ENCODE results near the gene USP6NL.

Gene USP6NL

DNA sequence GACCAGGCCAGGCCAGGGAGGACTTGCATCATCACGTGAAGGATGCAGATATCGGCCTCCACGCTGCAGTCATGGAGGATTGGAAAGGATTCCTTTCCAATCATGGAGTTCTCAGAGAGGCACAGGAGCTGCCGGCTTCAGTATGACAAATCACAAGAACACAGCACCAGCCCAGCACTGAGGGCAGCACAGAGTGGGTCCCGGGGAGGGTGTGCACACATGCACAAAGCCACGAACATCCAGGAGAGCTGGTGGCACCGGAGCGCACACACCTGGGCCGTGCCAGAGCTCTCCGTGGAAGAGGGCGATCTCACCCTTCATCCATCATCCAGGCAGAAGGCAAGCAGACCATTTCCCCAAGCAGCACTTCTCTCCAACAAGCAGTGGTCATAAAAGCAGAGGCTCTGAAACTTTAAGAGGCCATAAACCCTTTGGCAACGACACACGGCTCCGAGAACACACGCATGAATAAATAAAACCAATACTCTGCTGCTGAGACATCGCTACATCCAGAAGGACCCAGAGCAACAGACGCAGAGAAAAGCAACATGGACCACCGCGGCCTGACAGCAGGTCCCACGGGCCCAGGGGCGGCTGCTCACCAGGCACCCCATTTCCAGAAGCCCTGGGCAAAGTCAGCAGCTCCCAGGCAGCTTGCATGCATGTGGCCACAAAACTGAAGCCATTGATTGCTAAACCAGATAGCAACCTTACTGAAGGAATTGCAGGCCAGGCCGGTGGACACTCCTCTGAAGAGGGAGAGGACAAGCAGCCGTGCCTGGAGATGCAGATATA lies 180.8 kb downstream of the USP6NL start:
- Histone ChIP-seq H3K36me3 (ENCODE audit: insufficient read depth, low read length) (no peaks in the 10 kb centered on the region), H3K9me3 (ENCODE audit: low read depth, low read length) (no peaks in the 10 kb centered on the region), H3K4me3 (no peak overlapping the region), H3K9ac (ENCODE audit: insufficient read length) (no peak overlapping the region), H3K27ac (no peak overlapping the region)
- DNase-seq (ENCODE audit: low read depth, low spot score), result no peak
- TF ChIP-seq FOXP2 (optimal IDR thresholded peaks at IDR 0.05; ENCODE audit: control extremely low read depth, extremely low read length, insufficient read depth) (no peak), POLR2AphosphoS5 (IDR thresholded peaks at IDR 0.05; ENCODE audit: borderline replicate concordance, low read depth, low read length) (no peak), EZH2 (IDR thresholded peaks at IDR 0.05) (no peak)

DNA sequence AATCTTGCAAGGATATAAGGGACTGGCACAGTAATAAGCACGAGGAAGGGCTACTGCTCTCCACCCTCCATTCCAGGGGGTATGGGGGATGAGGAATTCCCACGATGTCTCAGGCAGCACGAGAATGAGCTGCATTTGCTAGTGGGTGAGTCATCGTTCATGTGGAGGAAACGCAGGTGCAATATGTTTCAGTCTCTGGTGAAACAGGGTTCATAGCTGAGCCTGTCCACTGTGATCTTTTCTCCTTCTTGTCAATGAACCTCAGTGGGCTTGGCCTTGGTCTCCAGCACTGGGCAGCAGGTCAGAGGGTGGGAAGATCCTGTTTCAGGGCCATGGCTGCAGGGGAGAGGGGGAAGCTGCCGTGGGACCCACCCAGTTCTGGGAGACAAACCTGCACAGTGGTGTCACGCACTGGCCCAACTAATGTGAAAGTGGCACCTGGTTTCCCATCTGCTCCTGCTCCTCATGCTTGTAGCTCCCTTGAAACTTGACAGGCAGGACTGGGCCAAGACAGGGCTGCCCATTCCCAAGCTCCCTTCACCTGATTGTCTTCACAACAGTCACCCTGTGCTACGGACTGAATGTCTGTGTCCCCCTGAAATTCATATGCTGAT lies 181.9 kb downstream of the USP6NL start:
- no peak overlapping the region for H3K9ac ChIP-seq (ENCODE audit: insufficient read length)
- H3K27ac ChIP-seq, result no peak overlapping the region

DNA sequence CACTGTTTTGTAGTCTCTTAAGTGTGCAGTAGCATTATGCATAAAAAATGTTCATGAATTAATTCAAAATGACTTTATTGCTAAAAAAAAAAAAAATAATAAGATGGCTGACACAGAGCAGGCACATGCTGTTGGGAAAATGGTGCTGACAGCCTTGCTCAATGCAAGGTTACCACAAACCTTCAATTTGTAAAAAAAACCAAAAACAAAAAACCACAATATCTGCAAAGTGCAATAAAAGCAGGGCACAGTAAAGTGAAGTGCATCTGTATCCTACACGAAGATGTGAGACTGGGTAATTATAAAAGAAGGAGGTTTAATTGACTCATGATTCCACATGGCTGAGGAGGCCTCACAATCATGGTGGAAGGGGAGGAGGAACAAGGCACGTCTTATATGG lies 185.8 kb downstream of the USP6NL start:
- H3K27ac ChIP-seq, result no peak overlapping the region
- H3K4me3 ChIP-seq, result no peak overlapping the region
- H3K36me3 ChIP-seq (ENCODE audit: insufficient read depth, low read length), result no peaks in the 10 kb centered on the region
- no peaks in the 10 kb centered on the region for H3K9me3 ChIP-seq (ENCODE audit: low read depth, low read length)
- TF ChIP-seq FOXP2 (optimal IDR thresholded peaks at IDR 0.05; ENCODE audit: control extremely low read depth, extremely low read length, insufficient read depth), result no peak
- no peak for TF ChIP-seq POLR2AphosphoS5 (IDR thresholded peaks at IDR 0.05; ENCODE audit: borderline replicate concordance, low read depth, low read length)
- TF ChIP-seq EZH2 (IDR thresholded peaks at IDR 0.05), result no peak
- no peak for DNase-seq (ENCODE audit: low read depth, low spot score)
- H3K9ac ChIP-seq (ENCODE audit: insufficient read length), result no peak overlapping the region

More for the DNA sequence above, 181.9 kb downstream of the USP6NL start:
- no peak overlapping the region for H3K4me3 ChIP-seq
- no peaks in the 10 kb centered on the region for H3K9me3 ChIP-seq (ENCODE audit: low read depth, low read length)
- TF ChIP-seq EZH2 (IDR thresholded peaks at IDR 0.05), result no peak
- no peak for TF ChIP-seq FOXP2 (optimal IDR thresholded peaks at IDR 0.05; ENCODE audit: control extremely low read depth, extremely low read length, insufficient read depth)
- no peak for TF ChIP-seq POLR2AphosphoS5 (IDR thresholded peaks at IDR 0.05; ENCODE audit: borderline replicate concordance, low read depth, low read length)
- DNase-seq (ENCODE audit: low read depth, low spot score), result no peak
- no peaks in the 10 kb centered on the region for H3K36me3 ChIP-seq (ENCODE audit: insufficient read depth, low read length)

DNA sequence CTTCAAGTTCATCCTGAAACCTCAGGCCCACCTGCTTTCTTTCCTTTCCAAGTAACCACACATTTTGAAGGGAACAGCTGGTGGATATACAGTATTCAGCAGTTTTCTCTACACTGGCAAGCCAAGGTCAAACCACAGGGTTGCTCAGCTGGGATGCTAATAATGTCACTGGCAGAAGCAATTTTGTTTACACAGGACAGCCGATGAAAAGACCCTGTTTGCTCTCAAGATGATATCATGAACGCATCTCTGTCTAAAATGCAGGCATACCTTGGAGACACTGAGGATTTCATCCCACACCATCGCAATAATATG lies 186.2 kb downstream of the USP6NL start:
- H3K9ac ChIP-seq (ENCODE audit: insufficient read length), result no peak overlapping the region
- no peak overlapping the region for H3K27ac ChIP-seq
- DNase-seq (ENCODE audit: low read depth, low spot score), result no peak

GRCh38 chr10:11424456-11425295 lies 186.8 kb downstream of the USP6NL start:
- Histone ChIP-seq H3K9me3 (ENCODE audit: low read depth, low read length) (no peaks in the 10 kb centered on the region), H3K4me3 (no peak overlapping the region), H3K36me3 (ENCODE audit: insufficient read depth, low read length) (no peaks in the 10 kb centered on the region), H3K27ac (no peak overlapping the region), H3K9ac (ENCODE audit: insufficient read length) (no peak overlapping the region)
- TF ChIP-seq EZH2 (IDR thresholded peaks at IDR 0.05) (no peak), FOXP2 (optimal IDR thresholded peaks at IDR 0.05; ENCODE audit: control extremely low read depth, extremely low read length, insufficient read depth) (no peak), POLR2AphosphoS5 (IDR thresholded peaks at IDR 0.05; ENCODE audit: borderline replicate concordance, low read depth, low read length) (no peak)
- DNase-seq (ENCODE audit: low read depth, low spot score), result no peak

More for the DNA sequence above, 186.2 kb downstream of the USP6NL start:
- Histone ChIP-seq H3K9me3 (ENCODE audit: low read depth, low read length) (no peaks in the 10 kb centered on the region), H3K4me3 (no peak overlapping the region), H3K36me3 (ENCODE audit: insufficient read depth, low read length) (no peaks in the 10 kb centered on the region)
- TF ChIP-seq EZH2 (IDR thresholded peaks at IDR 0.05), result no peak
- no peak for TF ChIP-seq FOXP2 (optimal IDR thresholded peaks at IDR 0.05; ENCODE audit: control extremely low read depth, extremely low read length, insufficient read depth)
- no peak for TF ChIP-seq POLR2AphosphoS5 (IDR thresholded peaks at IDR 0.05; ENCODE audit: borderline replicate concordance, low read depth, low read length)

DNA sequence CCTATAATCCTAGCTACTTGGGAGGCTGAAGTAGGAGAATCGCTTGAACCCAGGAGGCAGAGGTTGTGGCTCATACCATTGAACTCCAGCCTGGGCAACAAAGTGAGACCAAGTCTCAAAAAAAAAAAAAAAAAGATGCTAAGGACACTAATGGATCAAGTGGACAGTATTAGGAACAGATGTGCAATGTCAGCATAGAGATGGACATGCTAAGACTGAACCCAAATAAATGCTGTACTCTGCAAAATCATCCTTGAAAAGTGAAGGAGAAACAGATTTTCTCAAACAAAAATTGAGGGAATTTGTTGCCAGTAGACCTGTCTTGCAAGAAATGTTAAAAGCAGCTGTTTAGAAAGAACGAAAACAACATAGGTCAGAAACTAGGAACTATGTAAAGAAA lies 194.5 kb downstream of the USP6NL start:
- DNase-seq (ENCODE audit: low read depth, low spot score), result no peak
- no peak overlapping the region for H3K4me3 ChIP-seq
- TF ChIP-seq FOXP2 (optimal IDR thresholded peaks at IDR 0.05; ENCODE audit: control extremely low read depth, extremely low read length, insufficient read depth), result no peak
- TF ChIP-seq EZH2 (IDR thresholded peaks at IDR 0.05), result no peak
- no peak overlapping the region for H3K9ac ChIP-seq (ENCODE audit: insufficient read length)
- H3K27ac ChIP-seq, result no peak overlapping the region
- no peaks in the 10 kb centered on the region for H3K36me3 ChIP-seq (ENCODE audit: insufficient read depth, low read length)
- H3K9me3 ChIP-seq (ENCODE audit: low read depth, low read length), result no peaks in the 10 kb centered on the region

- no peaks in the 10 kb centered on the region for H3K9me3 ChIP-seq (ENCODE audit: low read depth, low read length)
Measured at GRCh38 chr10:11415095-11415494, 196.4 kb downstream of the USP6NL start.

More at GRCh38 chr10:11415095-11415494, 196.4 kb downstream of the USP6NL start:
- Histone ChIP-seq H3K27ac (no peak overlapping the region), H3K9ac (ENCODE audit: insufficient read length) (no peak overlapping the region), H3K36me3 (ENCODE audit: insufficient read depth, low read length) (no peaks in the 10 kb centered on the region), H3K4me3 (no peak overlapping the region)
- TF ChIP-seq FOXP2 (optimal IDR thresholded peaks at IDR 0.05; ENCODE audit: control extremely low read depth, extremely low read length, insufficient read depth) (no peak), EZH2 (IDR thresholded peaks at IDR 0.05) (no peak), POLR2AphosphoS5 (IDR thresholded peaks at IDR 0.05; ENCODE audit: borderline replicate concordance, low read depth, low read length) (no peak)
- no peak for DNase-seq (ENCODE audit: low read depth, low spot score)

All from SK-N-MC (cell line).